ENCODE results near the gene SPAG8.

The SPAG8 gene

GRCh38 chr9:35806101-35806500, 6.0 kb downstream of the SPAG8 start:
- no peak for DNase-seq

- no peak for DNase-seq
Observed at GRCh38 chr9:35801328-35802128, 10.5 kb downstream of the SPAG8 start.

- DNase-seq, result no peak
Observed at GRCh38 chr9:35800530-35800929, 11.5 kb downstream of the SPAG8 start.

GRCh38 chr9:35798658-35799374, 13.2 kb downstream of the SPAG8 start:
- peak in 1 of 2 donors; percentile 12 for DNase-seq

- DNase-seq, result no peak
Observed at GRCh38 chr9:35797311-35798109, 14.6 kb downstream of the SPAG8 start.

- no peak for DNase-seq
Observed at GRCh38 chr9:35795695-35796094, 16.4 kb downstream of the SPAG8 start.

GRCh38 chr9:35793461-35793860, 18.6 kb downstream of the SPAG8 start:
- DNase-seq, result no peak

- DNase-seq, result no peak
Observed at GRCh38 chr9:35792826-35793225, 19.2 kb downstream of the SPAG8 start.

- DNase-seq, result no peak
Observed at GRCh38 chr9:35792024-35792813, 19.8 kb downstream of the SPAG8 start.

GRCh38 chr9:35791297-35791921, 20.7 kb downstream of the SPAG8 start, which contains the start of gene NPR2:
Gene NPR2 (plus strand): TSS chr9:35791591. CDS start chr9:35792409, 818 bp downstream.
- DNase-seq, result no peak

- DNase-seq, result peak; percentile 68 to 78
Observed at GRCh38 chr9:35790385-35791296, 21.4 kb downstream of the SPAG8 start.

- no peak for DNase-seq
Observed at GRCh38 chr9:35790025-35790384, 22.1 kb downstream of the SPAG8 start.

- no peak for DNase-seq
Observed at GRCh38 chr9:35789541-35789940, 22.5 kb downstream of the SPAG8 start.

- DNase-seq, result no peak
Observed at GRCh38 chr9:35783418-35783817, 28.6 kb downstream of the SPAG8 start.

- no peak for DNase-seq
Observed at GRCh38 chr9:35781066-35781465, 31.0 kb downstream of the SPAG8 start.

GRCh38 chr9:35778496-35778895, 33.6 kb downstream of the SPAG8 start:
- no peak for DNase-seq

GRCh38 chr9:35776018-35776417, 36.0 kb downstream of the SPAG8 start:
- DNase-seq, result no peak

GRCh38 chr9:35774907-35775635, 37.0 kb downstream of the SPAG8 start:
- no peak for DNase-seq

- no peak for DNase-seq
Observed at GRCh38 chr9:35771943-35772342, 40.1 kb downstream of the SPAG8 start.

- no peak for DNase-seq
Observed at GRCh38 chr9:35771534-35771933, 40.5 kb downstream of the SPAG8 start.
